Cardiac fibroblast (primary cell): ENCODE results near the gene MAB21L4.
A peak's percentile ranks its signal among the peaks of the same experiment; 100 is the strongest.

ENCODE experiments used
- DNase-seq, 2 donors: peaks; one replicate each; pipeline versions ENCODE4 v3.0.0 to v3.0.0-alpha.2; 2010; ENCODE audit warnings: low read depth in 2 of 2
- H3K4me3 ChIP-seq, 2 donors: replicated peaks in 1 of 2; 1 replicate in 1 of 2; 2 replicates in 1 of 2; pipeline ENCODE4 v1.5.1; 2011; ENCODE audit warnings: low read depth in 2 of 2, low read length in 2 of 2, mild to moderate bottlenecking in 2 of 2, moderate library complexity in 1 of 2
- CTCF ChIP-seq: IDR thresholded peaks from one replicate; pipeline ENCODE4 v1.5.1; 2011; ENCODE audit warnings: low read depth, mild to moderate bottlenecking, low read length, inconsistent platforms

Gene MAB21L4

DNA sequence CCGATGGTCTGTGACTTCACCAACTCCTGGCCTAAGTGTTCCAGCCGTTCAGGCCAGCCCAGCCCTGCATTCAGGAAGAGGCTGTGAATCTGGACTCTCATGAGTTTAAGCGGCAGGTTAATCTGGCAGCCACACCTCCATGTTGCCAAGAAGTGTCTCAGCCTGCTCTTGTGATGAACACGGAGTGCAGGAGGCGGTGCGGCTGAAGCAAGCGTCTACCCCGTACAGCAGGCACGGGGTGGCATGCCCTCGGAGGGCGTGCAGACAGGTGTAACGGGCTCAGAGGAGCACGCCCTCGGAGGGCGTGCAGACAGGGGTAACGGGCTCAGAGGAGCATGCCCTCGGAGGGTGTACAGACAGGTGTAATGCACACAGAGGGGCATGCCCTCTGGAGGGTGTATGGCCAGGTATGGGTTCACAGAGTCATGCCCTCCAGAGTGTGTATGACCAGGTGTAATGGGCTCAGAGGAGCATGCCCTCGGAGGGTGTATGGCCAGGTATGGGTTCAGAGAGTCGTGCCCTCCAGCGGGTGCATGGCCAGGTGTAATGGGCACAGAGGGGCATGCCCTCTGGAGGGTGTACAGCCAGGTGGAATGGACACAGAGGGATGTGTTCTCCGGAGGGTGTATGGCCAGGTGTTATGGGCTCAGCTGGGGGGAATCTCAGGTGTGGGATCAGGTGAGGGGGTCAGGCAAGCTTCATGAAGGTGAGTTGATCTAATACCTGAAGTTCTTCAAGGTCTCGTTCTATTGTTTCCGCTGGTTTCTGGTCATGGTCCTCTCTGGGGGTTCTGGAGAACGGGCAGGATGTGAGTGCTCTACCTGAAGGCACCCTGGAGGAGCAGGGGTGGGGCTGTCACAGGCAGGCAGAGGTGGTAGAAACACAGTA is 32.8 kb upstream of the MAB21L4 start:
- no peak overlapping the region for H3K4me3 ChIP-seq
- DNase-seq: no peak
- no peak for TF ChIP-seq CTCF

GRCh38 chr2:240927390-240927781 is 31.4 kb upstream of the MAB21L4 start:
- DNase-seq: no peak
- no peak overlapping the region for H3K4me3 ChIP-seq
- TF ChIP-seq CTCF: no peak

DNA sequence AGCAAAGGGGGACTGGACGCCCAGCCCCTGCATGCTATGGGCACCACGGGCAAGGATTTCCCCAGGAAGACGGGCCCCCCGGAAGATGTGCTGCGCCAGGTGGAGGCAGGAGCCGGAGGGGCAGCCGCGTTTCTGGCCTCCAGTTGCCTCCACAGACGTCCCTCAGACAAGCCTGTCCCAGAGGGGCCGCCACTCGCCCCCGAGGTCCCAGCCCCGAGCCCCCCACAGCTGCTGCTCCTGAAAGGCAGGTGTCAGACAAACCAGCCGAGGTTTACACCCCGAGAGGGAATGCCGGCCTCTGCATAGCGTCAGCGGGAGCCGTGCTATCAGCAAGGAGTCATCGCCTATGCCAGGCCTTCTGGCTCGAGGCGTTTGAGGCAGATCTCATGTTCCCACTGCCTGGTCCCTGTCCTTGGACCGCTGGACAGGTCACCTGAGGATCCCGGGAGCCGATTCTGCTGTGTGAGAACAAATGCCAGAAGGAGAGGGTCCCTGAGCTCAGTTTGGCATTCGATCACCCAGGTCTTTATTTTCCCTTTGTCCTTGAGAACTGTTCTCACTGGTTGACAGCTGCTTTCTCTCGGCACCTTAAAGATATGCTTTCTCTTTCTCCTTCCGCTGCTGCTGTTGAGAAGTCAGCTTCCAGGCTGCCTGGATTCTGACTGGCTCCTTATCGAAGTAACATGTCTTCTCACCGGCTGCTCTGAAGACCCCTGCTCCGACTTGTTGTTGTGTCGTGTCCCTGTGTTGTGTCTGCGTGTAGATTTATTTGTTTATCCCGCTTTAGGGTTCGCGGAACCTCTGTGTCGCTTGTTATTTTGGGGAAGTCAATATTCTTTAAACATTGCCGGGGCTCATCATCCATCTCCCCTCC is 30.8 kb upstream of the MAB21L4 start:
- peak; percentile 29 to 51 for DNase-seq
- TF ChIP-seq CTCF: no peak
- H3K4me3 ChIP-seq: peak overlapping the region in 1 of 2 donors; percentile 3

DNA sequence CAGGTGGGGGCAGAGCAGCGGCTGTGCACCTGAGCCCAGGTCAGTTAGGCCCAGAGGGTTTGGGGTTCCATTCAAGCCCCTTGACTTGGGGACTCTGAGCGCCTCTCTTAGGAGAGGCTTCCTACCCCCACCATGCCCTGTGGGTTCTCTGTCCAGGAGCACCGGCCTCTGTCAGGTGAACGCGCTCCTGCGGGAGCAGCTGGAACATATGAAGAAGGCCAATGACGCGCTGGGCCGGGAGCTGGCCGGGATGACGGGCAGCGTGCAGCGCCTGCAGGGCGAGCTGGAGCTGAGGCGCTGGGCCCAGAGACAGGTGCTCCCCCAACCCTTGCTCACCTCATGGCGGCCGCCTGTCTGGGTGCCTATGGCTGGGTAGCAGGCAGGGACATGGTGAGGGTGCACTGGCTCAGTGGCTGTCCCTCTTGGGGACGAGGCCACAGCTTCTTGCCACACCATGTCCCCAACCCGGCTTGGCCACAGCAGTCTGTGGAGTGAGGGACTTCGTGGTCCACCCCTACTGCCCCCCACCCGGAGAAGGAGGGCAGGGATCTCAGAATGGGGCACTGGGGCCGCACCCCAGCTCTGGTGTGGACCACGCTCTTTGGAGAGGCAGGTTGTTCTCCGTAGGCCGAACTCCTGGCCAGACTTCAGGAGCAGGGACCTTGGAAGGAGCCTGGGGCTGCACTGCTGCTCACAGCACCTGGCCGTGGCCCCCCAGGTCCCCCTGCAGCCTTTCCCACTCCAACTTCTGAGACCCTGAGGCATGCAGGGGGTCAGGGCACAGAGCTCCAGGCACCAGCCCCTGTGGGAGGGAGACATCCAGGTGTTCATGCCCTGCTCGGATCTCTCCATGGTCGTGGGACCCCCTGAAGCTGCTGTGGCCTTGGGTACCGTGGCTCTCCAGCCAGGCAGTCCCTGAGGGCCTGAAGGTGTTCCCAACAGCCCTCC is 29.9 kb upstream of the MAB21L4 start:
- H3K4me3 ChIP-seq: no peak overlapping the region
- no peak for TF ChIP-seq CTCF
- DNase-seq: no peak

- no peak for TF ChIP-seq CTCF
- no peak for DNase-seq
- no peak overlapping the region for H3K4me3 ChIP-seq
Measured at GRCh38 chr2:240925191-240925567, 29.2 kb upstream of the MAB21L4 start.

DNA sequence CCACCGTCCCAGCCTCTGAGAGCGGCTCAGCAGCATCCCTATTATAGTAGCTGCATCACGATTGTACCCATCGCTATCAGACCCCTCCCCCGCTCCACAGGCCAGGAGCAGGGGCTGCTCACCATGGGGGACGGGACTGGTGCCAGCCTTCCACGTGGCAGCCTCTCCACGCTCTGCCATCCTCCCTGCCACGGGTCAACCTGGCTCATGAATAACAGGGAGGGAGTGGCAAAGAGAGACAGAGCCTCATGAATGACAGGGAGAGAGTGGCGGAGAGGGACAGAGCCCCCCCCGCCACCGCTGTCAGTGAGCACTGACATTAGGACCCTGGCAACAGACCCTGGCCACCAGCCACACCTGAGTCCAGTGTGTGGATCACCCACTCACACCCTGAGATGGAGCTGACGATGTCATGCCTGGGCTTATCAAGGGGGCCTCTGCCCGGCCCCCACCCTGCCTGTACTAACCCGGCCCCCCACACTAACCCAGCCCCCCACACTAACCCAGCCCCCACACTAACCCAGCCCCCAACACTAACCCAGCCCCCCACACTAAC is 27.1 kb upstream of the MAB21L4 start:
- no peak for DNase-seq
- H3K4me3 ChIP-seq: no peak overlapping the region
- no peak for TF ChIP-seq CTCF
